Measurements from ENCODE around the gene ITGB1BP2. TPM values are rescaled to one million over a fixed set of nuclear protein-coding genes. Genes with fewer than 3 reads are reported as not detected.
"Not testable (repeated sequence)": the region's sequence is repeated elsewhere in the genome, so short reads cannot be mapped to it uniquely, and the experiment has no call there.

Gene ITGB1BP2
- total RNA-seq, result 0.29 and 0.52 TPM in 2 replicates

GRCh38 chrX:71301195-71301924, at the start of gene ITGB1BP2:
TSS of gene ITGB1BP2 (plus strand) at chrX:71301750. CDS start at chrX:71301807, 57 bp downstream.
- H3K4me3 ChIP-seq (ENCODE audit: low read depth, low read length), result no peak within 1 kb of the TSS
- no peak for TF ChIP-seq CTCF (conservative IDR thresholded peaks at IDR 0.05; ENCODE audit: low read depth, low read length)
- DNase-seq (ENCODE audit: low read depth), result peak; percentile 20

DNA sequence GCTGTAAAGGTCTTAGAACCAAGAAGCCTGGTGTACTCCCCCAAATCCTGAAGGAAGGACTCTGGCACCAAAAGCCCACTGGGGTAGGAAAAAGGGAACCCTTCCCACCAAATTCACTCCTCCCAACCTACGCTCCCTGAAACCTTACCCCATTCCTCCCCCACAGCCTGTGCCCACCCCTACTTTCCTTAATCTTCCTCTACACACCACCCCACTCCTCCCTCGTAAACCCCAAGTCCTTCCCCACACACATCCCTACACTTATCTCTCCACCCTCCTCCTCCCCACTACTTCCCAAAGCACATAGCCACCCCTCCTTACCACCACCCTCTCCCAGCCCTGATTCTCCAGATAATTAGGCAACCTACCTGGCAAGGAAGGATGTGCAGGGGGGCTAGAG, 49.3 kb upstream of the ITGB1BP2 start:
- TF ChIP-seq CTCF (conservative IDR thresholded peaks at IDR 0.05; ENCODE audit: low read depth, low read length), result no peak
- H3K4me3 ChIP-seq (ENCODE audit: low read depth, low read length), result peak overlapping the region; percentile 87
- DNase-seq (ENCODE audit: low read depth), result no peak

GRCh38 chrX:71253253-71254091, 48.1 kb upstream of the ITGB1BP2 start:
- DNase-seq (ENCODE audit: low read depth), result no peak
- TF ChIP-seq CTCF (conservative IDR thresholded peaks at IDR 0.05; ENCODE audit: low read depth, low read length), result peak; percentile 56

DNA sequence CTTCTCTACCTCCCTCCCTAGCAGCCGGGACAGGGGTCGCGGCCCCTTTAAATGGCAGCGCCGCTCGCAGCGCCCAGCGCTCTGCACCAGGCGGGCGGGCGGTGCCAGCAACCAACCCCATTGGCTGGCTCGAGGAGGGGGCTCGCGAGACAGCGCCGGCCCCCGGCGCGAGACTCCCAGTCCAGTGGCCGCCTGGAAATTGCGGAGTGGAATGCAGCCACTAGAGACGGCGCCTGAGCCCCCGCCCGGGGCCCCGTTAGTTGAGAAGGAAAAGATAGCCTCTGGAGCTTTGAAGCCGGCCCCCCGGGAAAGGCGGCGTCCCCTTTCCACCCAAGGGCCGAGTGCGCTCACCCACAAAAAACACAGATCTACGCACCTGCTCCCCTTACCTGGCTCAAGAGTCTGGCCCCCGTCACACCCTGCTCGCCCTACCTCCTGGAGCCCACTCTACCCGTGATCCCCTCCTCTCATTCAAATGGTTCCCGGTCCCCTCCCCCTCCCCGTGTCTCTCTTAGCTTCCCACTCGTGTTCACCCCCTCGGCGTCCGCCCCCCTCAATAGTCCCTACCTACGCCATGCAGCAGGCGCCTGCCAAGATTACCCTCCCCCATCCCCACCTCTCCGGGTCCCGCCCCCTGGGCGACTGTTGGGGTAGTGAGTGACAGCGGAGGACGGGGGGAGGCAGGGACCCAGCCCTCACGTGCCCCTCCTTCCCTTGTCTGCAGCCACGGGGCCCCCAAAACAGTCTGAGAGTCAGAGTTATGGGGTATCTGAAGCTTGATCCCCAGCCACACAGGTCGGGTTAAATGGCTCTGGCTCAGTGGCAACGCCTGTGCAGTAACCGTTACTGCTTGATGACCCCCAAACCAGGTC, 47.2 kb upstream of the ITGB1BP2 start, which contains the start of gene ZMYM3:
TSS of gene ZMYM3 (minus strand) at position 49 of the 872 bp plus-strand sequence. CDS start 885 bp downstream, outside the sequence.
- no peak for DNase-seq (ENCODE audit: low read depth)
- TF ChIP-seq CTCF (conservative IDR thresholded peaks at IDR 0.05; ENCODE audit: low read depth, low read length), result no peak
- peak within 1 kb of the TSS; percentile 87 for H3K4me3 ChIP-seq (ENCODE audit: low read depth, low read length)

More at GRCh38 chrX:71253253-71254091, 48.1 kb upstream of the ITGB1BP2 start:
- peak overlapping the region; percentile 87 for H3K4me3 ChIP-seq (ENCODE audit: low read depth, low read length)

DNA sequence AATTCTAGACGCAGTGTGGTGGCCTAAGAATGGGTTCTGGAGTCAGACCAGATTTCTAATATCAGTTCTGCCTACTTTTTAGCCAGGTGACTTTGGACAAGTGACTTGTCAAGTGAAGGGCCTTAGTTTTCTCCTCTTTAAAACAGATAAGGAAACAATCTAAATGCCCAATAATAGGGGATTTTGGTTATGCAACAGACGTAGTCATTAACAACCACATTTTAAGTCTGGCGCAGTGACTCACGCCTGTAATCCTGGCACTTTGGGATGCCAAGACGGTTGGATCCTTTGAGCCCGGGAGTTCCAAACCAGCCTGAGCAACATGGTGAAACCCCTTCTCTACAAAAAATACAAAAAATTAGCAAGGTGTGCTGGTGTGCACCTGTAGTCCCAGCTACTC, 45.5 kb upstream of the ITGB1BP2 start:
- no peak for TF ChIP-seq CTCF (conservative IDR thresholded peaks at IDR 0.05; ENCODE audit: low read depth, low read length)
- no peak overlapping the region for H3K4me3 ChIP-seq (ENCODE audit: low read depth, low read length)
- DNase-seq (ENCODE audit: low read depth), result no peak

DNA sequence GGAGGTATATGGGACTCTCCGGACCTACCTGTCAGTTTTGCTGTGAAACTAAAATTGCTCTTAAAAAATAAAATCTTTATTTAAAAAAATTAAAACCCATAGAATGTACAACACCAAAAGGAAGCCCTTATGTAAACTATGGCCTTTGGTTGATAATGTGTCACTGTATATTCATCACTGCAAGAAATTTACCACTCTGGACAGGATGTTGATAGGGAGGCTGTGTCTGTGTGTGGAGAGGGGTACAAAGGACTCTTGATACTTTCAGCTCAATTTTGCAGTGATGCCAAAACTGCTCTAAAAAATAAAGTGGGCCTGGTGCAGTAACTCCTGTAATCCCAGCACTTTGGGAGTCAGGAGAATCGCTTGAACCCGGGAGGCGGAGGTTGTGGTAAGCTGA, 44.7 kb upstream of the ITGB1BP2 start:
- no peak for DNase-seq (ENCODE audit: low read depth)
- TF ChIP-seq CTCF (conservative IDR thresholded peaks at IDR 0.05; ENCODE audit: low read depth, low read length), result no peak
- no peak overlapping the region for H3K4me3 ChIP-seq (ENCODE audit: low read depth, low read length)

DNA sequence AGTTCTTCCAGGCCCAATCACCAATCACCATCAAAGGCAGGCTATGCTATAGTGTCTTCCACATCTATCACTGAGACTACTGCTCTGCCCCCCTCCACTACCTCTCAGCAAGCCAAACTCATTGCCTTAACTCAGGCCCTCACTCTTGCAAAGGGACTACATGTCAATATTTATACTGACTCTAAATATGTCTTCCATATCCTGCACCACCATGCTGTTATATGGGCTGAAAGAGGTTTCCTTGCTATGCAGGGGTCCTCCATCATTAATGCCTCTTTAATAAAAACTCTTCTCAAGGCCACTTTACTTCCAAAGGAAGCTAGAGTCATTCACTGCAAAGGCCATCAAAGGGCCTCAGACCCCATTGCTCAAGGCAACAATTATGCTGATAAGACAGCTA, 32.9 kb upstream of the ITGB1BP2 start:
- not testable (repeated sequence) for H3K4me3 ChIP-seq (ENCODE audit: low read depth, low read length); DNase-seq (ENCODE audit: low read depth)
